HL-60/S4 treated with retinoic acid at 250 ng/mL for 4 days and 3 days (cell line): ENCODE data around the gene CHD9.

Experiments used
- in situ Hi-C: fragments of 300-500 bp; cut with MboI; formaldehyde crosslinking; loops from 2 replicates; pipeline ENCODE4 v1.7.0; 2022; ENCODE audit warnings: low sequenced_read_pairs

CHD9 gene

GRCh38 chr16:53356478-53357207 lies 301.9 kb downstream of the CHD9 start:
- in situ Hi-C loops: no loop called here

- in situ Hi-C loops: no loop called here
Observed at GRCh38 chr16:53357208-53357586, 302.4 kb downstream of the CHD9 start.

DNA sequence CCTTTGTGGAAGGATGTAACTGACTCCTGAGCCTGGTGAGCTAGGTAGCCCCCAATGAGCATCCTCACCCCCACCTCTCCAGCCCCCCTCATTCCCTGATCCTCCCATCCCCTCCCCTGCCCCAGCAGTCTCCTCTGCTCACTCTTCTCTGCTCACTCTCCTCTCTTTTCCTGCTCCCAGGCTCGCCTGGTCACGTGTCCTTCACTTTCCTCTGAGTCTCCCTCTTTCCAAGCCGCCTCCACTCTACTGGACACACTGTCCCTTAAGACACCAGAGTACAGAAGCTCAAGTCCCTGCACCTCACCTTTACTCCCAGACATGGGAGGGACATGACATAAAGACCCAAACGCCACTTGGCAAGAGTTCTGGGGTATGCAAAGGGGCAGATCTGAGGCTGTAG lies 303.2 kb downstream of the CHD9 start:
- in situ Hi-C loops: no loop called here

GRCh38 chr16:53358884-53359283 lies 304.1 kb downstream of the CHD9 start:
- in situ Hi-C loops: no loop called here

DNA sequence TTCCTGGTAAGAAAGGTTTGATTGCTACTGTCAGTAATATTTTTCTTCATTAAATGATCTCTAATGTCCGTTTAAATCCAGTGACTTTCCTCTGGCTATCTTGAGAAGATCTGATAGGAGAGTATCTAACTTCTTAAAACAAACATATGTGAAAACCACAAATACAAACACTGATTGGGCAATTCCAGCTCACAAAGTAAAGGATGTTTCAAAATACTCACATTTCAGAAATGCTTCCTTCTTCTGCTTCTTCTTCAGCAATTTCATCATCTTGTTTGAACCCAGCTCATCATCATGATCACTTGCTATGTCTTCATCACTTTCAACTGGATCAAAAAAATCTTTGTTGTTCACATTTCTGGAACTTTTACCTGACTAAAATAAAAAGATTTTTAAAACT lies 315.1 kb downstream of the CHD9 start:
- in situ Hi-C loops: no loop called here

- in situ Hi-C loops: no loop called here
Observed at GRCh38 chr16:53370827-53371226, 316.0 kb downstream of the CHD9 start.

- in situ Hi-C loops: no loop called here
Observed at GRCh38 chr16:53372992-53373871, 318.4 kb downstream of the CHD9 start.

- in situ Hi-C loops: no loop called here
Observed at GRCh38 chr16:53374800-53375199, 320.0 kb downstream of the CHD9 start.

GRCh38 chr16:53378138-53378537 lies 323.3 kb downstream of the CHD9 start:
- in situ Hi-C loops: no loop called here
